ENCODE results near the gene CD36.

Gene CD36

GRCh38 chr7:80708123-80708522, 69.7 kb downstream of the CD36 start:
- DNase-seq: peak; percentile 52 to 66

- DNase-seq: peak; percentile 35 to 81
Measured at GRCh38 chr7:80711531-80711930, 73.1 kb downstream of the CD36 start.

DNA sequence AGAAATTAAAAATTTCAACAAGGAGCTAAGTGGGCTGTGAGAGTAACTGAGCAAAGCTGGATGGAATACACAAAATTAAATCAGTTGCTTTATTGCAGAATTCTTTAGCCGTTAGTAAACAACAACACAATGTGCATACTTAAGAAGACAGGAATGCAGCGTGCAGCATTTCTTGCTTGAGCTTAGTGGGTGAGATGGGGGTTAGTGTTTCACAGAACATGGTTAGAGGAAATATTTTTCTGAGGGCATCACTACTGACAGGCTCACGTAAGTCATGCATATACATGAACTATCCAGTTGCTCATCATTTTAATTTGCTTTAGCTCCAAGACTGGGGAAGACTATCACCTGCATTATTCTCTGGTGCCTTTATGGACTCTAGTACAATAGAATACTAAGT, 80.8 kb downstream of the CD36 start:
- no peak for DNase-seq

DNA sequence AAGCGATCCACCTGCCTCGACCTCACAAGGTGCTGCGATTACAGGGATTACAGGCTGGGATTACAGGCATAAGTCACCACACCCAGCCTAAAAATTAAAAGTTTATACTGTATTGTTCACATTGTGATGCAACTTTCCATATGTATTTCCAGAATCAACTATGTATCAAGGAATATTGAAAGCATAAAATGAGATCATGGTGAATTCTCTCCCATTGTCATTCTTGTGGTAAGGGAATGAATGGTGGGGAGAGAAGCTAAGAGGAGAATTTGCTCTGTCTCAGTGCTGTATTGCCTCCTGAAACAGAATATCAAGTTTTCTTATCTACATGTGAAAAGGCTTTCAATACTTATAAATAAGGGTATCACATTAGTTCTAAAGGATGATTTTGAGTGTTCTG, 81.7 kb downstream of the CD36 start:
- no peak for DNase-seq

- peak; percentile 87 to 97 for DNase-seq
Measured at GRCh38 chr7:80721883-80722615, 83.6 kb downstream of the CD36 start.

DNA sequence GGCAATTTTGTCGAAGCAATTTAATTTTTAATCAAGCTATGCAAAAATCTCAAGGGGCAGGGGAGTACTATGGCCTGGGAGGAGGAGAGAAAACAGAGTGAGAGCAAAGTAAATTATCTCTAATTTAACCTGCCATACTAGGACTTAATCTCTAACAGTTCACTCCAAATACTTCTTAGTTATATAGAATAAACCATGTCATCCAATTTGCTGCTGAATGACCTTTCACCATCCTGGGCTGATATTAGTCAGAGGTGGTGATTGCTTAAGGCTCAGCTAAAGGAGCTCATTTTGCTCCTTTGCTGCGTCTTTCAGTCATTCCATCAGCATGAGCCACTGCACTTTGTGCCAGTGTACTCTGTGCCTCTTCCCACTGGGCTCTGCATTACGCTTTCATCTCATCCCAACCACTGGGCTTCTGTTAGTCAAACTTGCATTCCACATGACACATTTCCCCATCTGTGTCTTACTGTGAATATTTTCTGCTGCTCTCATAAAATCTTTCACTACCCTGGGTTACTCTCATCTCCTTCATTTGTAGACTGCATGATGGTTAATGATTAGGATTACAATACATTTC, 84.3 kb downstream of the CD36 start:
- peak; percentile 87 to 93 for DNase-seq

DNA sequence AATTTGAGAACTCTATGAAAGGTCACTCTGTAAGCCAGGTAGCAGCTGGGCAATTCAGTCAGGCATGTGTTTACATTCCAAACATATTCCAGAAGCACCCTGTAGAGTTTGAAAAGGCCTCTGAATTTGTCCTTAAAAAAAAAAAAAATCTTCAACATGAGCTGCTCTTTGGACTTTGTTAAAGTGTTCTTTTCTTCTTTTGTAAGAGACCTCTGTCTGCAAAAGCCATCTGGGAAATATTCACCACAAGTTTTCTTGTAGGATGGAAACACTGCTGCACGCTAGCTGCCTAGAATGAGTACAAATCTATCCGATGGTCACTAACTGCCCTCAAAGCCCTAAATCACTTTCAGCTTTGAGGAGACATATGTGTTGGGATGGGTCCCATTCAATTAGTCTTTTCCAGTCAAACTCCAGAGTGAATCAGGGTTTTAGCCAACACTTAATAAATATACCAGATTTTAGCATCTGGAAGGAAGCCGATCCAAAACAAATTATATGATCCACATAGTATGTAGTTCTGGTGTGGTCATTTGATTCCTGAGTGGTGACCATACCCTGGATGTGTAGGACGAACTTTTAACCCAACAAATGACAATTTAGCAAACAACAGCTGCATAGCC, 85.9 kb downstream of the CD36 start:
- DNase-seq: no peak

- DNase-seq: peak; percentile 34 to 35
Measured at GRCh38 chr7:80725181-80725611, 86.8 kb downstream of the CD36 start.

All from inflammatory macrophage treated with lipopolysaccharide for 1 hour (primary cell).